ENCODE data around the gene PRICKLE3.
"Not testable (repeated sequence)": the region's sequence is repeated elsewhere in the genome, so short reads cannot be mapped to it uniquely, and the experiment has no call there.

PRICKLE3 gene

DNA sequence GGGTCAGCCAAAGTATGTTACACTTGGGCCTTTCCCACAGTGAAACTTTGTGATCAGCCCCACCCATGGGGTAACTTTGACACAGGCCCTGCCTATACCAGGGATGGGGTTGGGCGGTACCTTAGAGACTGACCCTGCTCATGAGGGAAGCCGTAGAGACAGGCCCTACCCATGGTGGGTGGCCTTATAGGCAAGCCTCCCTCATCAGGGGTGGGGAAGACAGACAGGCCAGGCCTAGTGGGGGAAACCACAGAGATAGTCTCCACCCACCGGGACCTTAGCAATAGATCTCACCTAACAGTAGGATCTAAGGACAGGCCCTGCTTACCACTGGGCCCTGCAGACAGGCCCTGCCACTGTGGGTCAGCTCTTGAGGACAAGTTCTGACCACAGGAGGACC, 7.6 kb downstream of the PRICKLE3 start:
- DNase-seq, result no peak

DNA sequence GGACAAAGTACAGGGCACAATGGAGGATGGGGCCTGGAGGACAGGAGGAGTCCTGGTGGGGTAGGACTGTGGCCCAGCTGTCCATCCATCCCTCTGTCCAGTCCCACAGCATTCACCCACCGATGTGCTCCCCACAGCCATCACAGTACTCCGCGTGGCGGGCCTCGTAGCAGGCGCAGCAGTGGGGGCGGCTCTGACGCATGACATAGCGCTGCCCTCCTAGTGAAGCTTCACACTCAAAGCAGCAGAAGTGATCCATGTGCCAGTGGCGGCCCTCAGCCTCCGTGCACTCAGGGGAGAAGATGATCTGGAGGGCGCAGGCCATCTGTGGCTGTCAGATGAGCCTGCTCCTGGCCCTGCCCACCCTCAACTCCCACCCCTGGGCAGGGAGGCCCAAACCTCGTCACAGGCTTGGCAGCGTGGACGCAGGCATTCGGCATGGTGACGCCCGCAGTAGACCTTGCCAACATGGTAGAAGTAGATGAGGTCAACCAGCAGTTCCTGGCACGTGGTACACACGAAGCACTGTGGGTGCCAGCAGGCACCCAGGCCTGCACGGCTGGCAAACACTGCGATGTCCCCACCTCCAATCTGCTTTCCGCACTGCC, 8.2 kb downstream of the PRICKLE3 start:
- no peak for DNase-seq

DNA sequence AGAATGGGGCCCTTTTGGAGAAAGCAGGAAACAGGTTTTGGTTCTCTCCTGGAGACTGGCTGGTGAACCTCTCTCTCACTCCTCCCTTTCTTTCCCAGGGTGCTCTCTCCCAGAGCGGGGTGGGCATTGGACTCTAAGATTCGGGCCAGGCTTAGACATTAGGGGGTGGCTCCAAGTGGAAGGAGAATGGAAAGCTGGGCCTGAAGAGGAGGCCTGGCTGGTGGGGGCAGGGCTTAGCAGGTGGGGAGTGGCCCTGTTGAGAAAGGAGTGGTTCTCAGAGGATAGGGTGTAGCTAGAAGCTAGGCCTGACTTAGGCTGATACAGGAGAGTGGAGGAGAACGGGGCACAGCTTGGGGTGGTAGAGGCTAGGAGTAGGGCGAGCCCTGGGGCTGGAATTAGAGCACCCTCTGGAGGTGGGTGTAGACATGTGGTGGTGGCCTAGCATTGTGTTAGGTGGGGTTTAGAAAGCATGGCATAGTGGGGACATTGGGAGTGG, 8.8 kb downstream of the PRICKLE3 start:
- no peak for DNase-seq

DNA sequence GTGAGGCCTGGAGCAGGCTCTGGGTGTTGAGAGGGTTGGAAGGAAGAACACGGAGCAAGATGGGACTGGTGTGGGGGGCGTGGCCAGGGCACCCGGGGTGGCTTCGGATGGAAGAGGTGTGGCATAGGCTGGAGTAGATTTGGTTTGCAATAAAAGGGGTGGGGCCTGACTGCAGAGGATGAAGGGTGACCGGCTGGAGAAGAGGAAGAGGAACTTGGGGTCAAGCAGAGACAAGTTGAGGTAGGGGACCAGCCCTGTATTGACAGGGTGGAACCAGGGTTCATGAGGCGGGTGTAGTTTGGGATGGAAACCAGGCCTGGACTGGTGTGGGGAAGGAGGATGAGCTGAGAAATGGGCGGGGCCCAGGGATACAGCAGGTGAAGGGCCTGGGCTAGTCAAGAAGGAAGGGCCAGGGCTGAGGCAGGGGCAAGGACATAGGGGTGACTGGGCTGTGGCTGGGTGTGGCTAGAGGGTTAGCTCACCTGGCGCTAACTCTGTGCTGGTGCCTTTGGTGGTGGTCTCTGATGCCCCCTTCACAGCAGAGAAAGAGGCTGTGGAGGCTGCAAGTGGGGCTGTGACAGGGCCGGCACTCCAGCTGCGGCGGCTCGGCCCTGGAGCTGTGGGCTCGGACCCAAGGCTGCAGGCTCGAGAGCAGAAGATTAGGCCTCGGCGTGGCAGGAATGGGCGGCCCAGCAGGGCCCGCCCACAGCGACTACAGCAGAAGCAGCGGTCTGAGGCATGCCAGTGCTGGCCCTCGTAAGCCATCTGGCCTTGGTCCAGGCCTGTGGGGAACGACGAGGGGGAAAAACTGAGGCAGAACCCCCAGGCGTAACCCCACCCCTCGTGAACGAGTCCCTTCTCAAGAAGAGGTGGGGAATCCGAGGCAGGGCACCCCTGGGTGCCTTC, 9.5 kb downstream of the PRICKLE3 start:
- no peak for DNase-seq

DNA sequence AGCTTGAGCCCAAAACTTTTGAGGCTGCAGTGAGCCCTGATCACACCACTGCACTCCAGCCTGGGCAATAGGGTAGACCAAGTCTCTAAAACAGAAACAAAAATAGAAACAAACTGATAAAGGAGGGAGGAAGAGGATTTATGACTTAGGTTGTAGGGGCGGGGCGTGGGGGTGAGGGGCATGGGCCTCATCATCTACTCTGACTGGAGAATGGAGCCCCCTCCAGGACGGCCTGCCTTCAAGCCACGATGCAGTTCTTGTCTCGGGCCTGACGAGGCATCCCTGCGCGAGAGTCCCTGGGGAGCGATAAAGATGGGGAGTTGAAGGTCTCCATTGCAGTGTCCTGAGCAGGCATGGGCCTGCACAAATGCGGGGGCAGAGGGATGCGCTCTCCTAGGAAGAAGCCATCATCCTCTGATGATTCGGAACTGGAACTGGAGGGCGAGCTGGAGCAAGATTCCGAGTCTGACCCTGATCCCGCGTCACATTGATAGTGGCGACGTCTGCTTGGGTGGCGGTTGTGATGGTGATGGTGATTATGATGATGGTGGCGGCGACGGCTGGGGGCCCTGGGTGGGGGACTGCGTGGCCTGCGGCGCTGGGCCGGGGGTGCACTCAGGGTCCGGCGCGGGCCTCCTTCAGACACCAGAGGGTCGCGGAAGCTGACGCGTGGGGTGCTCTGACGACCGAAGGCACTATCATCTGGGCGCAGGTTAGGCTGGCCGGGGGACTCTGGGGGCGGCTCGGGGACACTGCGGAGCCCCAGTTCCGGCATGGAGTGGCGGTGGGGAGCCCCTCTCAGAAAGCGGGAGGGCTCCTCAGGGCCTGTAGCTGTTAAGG, 10.5 kb downstream of the PRICKLE3 start:
- no peak for DNase-seq

DNA sequence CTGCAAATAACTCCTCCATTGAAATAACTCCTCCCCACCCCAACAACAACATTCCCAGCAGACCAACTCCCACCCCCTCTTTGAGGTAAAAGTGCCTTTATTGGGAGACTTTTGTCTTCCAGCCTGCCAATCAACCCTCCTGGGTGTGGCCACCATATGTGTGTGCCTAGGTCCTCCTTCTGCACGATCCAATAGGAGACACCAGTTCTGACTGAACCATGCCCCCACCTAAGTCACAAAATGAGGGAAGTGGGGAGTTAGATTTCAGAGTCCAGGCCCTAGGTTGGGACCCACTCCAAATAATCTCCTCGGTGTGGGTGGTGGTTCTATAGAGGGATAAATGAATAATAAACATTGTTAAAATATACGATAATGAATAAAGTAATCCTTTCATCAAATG, 11.4 kb downstream of the PRICKLE3 start:
- no peak for DNase-seq

DNA sequence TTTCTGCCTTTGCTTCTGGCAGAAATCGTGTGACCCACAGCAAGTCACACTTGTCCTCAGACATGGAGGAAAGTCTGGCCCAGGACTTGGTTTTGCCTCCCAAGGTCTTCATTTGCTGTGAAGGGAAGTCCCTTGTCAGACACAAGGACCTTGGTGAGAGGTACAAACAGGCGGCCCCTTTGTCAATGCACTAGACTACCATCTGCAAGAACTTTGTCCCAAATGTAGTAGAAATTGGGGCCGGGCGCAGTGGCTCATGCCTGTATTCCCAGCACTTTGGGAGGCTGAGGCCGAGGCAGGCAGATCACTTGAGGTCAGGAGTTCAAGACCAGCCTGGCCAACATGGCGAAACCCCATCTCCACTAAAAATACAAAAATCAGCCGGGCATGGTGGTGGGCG, 12.6 kb downstream of the PRICKLE3 start:
- not testable (repeated sequence) for DNase-seq

DNA sequence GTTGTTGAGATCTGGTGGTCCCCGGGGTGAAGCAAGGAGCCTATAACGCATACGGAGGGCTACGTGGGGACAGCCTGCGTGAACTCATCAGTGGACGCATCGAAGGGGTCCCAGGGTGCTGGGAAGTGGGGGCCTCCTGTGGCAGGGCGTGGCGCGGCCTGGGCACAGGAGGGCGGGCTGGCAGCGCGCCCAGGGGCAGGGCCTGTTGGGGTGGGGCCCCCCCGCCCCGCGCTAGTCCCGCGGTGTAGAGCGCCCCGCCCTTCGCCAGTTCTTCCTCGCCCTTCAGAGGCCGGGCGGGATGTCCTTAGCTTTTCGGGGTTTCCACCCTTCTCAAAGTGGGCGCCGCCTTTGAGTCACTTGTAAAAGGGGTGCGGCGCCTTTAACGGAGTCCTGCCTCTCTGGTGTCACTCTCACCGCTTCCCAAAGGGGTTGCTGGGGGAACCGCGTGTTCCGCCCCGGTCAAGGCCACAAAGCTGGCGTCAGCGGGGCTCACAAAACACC, 13.8 kb downstream of the PRICKLE3 start:
- no peak for DNase-seq

DNA sequence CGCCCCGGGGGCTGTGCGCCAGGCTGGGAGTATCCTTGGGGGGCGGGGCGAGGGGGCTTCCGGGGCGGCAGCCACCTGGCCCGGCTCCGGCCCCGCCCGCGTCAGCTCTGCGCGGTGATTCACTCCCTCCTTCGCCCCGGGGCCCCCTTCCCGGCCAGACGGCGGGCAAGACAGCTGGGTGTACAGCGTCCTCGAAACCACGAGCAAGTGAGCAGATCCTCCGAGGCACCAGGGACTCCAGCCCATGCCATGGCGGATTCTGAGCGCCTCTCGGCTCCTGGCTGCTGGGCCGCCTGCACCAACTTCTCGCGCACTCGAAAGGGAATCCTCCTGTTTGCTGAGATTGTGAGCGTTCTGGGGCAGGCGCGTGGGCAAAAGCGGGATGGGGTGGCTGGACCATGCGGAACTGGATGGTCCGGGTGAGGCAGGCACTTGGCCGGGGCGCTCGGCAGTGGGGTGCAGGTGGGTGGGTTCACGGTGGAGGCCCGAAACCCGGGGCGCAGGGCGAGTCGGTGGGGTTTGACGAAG, 14.4 kb downstream of the PRICKLE3 start, which contains the start of gene PLP2:
Gene PLP2 (plus strand): TSS at position 147 of the 528 bp plus-strand sequence. CDS start 103 bp downstream, at position 250.
- no peak for DNase-seq

DNA sequence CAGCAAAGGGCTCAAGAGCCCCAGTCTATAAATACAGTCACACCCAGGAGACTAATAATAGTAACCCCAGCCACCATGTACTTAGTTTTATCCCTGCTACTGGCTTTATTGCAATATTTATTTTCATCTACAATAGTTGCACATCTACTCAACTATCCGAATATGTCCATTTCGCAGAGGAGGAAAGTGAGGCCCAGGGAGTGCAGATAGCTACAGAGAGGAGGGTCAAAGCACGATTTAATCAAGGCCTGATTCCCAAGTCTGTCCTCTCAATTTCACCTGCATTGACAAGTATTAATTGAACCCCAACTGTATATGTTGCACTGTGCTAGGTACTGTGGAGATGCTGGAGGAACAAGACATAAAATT, 18.4 kb downstream of the PRICKLE3 start:
- DNase-seq, result no peak

DNA sequence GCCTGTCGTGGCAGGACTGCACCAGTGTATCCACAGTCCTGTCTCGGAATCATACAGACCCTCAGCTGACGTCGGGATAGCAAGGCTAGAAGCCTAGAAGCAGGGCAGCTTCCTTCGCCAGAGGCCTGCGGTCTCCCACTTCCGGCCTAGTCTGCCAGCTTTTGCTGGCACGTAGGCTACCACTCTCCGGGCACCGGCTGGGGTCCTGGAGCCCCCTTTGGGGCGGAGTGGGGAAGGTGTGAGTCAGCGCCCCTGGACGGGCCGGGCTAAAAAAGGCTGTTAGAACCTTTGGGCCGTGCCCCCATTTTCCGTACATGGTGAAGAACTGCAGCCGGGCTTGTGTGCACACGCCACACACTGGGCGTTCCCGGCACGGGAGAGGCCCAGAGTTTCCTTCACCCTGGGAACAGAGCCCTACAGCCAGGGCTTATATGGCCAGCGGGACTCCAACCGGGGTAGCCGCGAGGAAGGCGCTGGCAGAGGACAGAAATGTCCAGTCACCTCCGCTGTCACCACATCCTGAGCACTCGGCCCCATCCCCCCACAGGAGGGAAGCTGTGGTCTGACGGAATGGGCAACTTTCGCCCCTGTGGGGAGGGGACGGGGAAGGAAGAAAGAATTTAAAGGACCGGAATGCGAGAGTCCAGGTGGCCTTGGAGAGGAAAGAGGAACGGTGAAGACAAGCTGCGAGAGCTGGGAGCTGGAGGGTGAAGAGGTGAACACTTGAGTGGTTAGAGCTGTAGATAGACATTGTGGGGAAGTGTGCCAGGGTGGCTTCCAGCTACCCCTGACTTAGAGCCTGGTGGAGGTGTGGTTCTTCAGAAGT, 19.0 kb downstream of the PRICKLE3 start:
- DNase-seq, result no peak

DNA sequence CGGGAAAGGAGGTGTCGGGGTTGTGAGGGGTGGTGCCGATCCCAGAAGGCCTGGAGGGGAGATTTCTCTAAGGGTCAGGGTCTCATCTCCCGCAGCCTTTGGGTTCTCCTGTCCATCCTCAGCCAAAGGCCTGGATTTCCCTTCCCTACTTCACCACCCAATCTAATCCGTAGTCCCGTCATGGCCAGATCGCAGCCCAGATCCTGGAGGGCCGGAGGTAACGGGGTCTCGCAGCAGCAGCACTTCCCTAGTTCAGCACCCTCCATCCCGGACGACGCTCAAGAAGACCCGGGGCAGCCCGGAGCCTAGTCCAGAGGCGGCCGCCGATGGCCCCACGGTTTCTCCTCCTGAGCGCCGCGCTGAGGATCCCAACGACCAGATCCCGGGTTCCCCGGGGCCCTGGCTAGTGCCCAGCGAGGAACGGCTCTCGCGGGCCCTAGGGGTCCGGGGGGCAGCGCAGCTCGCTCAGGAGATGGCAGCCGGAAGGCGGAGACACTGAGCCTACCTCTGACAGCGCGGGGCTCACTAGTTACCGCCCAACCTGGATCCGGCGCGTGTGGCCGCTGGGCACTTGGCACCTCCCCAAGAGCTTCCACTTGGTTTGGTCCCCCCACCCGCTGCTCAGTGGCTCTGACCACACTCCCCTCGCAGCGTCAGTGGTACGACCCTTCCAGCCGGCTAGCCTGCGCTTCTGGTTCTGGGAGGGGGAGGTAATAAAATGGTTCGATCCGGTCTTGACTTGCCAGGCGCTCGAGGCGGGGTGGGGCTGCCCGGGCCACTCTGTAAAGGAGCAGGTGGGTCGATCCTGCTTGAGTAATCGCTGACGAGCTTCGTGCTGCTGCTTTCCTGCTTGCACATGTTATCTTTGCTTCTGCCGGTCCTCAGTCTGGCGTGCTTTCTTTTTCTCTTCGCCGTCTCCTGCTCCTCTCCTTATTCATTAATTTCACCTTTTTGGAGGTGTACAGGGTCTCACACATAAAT, 20.0 kb downstream of the PRICKLE3 start:
- no peak for DNase-seq

DNA sequence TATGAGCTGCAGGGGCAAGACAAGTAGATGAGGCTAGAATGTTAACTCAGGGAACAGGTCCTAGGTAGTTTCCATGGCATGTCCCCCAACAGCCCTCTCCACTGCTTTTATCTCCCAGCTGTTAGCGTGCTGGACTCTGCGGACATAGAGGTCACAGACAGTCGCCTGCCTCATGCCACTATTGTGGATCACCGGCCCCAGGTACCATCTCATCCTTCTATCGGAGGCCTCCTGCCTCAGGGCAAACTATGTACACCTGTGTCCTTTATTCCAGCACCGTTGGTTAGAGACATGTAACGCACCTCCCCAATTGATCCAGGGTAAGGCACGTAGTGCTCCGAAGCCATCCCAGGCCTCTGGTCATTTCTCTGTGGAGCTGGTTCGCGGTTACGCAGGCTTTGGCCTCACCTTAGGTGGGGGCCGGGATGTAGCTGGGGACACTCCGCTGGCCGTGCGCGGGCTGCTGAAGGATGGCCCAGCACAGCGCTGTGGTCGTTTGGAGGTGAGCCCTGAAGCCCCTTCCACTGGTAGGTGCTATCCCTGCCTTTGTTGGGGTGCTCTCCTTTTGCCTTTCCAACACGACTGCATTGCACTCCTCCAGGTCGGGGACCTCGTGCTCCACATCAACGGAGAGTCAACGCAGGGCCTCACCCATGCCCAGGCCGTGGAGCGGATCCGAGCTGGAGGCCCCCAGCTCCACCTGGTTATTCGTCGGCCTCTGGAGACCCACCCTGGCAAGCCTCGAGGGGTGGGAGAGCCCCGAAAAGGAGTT, 21.4 kb downstream of the PRICKLE3 start:
- no peak for DNase-seq

DNA sequence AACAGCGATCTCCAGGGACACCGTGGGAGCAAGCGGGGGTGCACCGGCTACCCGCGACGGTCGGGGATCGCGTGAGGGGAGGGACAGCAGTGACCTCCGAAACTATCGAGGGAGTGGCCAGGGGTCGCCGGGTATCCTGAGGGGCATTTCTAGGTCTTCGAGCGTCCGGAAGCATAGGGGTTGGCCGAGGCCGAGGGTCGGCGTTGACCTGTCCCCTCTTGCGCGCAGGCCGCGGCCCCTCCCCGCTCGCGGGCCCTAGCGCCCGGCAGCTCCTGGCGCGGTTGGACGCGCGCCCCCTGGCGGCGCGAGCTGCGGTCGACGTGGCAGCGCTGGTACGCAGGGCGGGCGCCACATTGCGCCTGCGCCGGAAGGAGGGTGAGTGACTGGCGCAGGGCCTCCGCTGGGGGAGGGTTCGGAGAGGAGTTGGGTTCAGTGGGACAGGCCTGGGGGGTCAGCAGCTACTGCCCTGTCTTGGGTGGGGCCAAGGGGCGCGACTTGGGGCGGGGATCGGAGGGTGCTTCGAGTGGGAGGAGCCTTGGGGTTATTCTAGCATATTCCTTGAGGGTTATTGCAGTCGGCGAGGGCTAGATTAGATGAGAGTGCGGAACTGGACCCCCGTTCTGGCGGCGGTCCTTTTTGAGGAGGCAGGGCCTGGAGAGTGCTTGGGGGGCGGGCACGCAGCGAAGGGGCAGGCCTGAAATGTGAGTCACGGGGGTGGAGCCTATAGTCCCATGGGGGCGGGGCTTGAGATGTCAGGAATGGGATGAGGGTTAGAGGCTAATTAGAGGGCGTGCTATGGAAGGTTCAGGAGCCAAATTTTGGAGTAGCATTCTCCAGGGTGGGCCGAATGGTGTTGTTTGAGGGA, 22.4 kb downstream of the PRICKLE3 start:
- no peak for DNase-seq

DNA sequence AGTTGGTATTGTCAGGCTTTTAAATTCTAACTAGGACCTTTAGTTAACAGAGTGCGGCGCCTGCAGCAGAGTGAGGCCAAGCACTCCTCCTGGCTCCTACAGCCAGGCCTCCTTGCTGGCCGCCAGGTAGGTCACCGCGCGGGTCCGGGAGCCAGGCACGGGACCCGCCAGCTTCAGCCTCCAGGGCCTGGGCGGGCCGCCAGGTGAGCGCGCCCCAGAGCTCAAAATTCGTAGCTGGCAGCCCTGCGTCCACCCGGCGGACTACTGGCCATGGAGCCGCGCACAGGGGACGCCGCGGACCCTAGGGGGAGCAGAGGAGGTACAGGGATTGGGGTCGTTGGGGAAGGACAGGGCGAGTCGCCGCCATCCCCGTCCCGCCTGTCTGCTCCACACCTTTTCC, 23.6 kb downstream of the PRICKLE3 start, which contains the start of gene MAGIX:
Gene MAGIX (plus strand): TSS at position 139 of the 400 bp plus-strand sequence. CDS start 132 bp downstream, at position 271.
- no peak for DNase-seq

DNA sequence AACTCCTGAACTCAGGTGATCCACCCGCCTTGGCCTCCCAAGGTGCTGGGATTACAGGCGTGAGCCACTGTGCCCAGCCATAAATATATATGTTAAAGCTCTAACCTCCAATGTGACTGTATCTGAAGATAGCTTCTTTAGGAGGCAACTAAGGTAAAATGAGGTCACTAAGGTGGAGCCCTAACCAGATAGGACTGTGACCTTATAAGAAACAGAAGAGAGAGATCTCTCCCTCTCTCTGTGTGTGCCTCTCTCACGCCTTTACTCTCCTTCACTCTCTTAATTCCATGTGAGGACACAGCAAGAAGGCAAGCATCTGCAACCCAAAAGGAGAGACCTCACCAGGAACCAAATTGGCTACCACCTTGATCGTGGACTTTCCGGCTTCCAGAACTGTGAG, 24.5 kb downstream of the PRICKLE3 start:
- DNase-seq, result no peak

DNA sequence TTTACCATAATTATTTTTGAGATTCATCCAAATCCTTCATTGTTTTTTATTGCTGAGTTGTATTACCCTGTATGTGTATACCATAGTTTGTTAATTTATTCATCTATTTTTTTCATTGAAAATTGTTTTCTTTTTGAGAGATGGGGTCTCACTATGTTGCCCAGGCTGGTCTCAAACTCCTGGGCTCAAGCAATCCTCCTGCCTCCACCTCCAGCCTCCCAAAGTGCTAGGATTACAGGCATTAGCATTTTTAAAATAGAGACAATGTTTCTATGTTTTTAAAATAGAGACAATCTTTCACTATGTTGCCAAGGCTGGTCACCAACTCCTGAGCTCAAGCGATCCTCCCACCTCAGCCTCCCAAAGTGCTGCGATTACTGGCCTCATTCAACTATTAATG, 25.3 kb downstream of the PRICKLE3 start:
- no peak for DNase-seq

DNA sequence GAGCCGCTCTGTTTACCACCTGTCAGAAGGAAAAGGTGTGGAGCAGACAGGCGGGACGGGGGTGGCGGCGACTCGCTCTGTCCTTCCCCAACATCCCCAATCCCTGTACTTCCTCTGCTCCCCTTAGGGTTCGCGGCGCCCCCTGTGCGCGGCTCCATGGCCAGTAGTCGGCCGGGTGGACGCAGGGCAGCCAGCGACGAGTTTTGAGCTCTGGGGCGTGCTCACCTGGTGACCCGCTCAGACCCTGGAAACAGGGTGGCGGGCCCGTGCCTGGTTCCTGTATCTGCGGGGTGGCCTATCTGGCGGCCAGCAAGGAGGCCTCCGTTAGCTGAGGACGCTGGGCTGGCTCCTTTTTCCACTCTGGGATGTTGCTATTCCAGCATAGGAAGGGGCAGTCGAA, 29.0 kb downstream of the PRICKLE3 start:
- DNase-seq, result no peak
